ENCODE data around the gene DTNA.

Gene DTNA

GRCh38 chr18:34864836-34865497, 154.9 kb downstream of the DTNA start:
- no peaks in the 10 kb centered on the region for H3K27me3 ChIP-seq (ENCODE audit: control insufficient read depth, insufficient read depth, low read length)
- H3K9ac ChIP-seq (ENCODE audit: low read length), result no peak overlapping the region
- no peak overlapping the region for H3K27ac ChIP-seq (ENCODE audit: low read length)
- H3K4me1 ChIP-seq (ENCODE audit: control insufficient read depth, low read depth, low read length), result no peaks in the 10 kb centered on the region
- no peaks in the 10 kb centered on the region for H3K9me3 ChIP-seq (ENCODE audit: control insufficient read depth, low read depth, low read length)
- H3K36me3 ChIP-seq (ENCODE audit: control insufficient read depth, low read depth, low read length), result no peaks in the 10 kb centered on the region
- H3K4me3 ChIP-seq (ENCODE audit: low read length), result no peak overlapping the region

- H3K4me1 ChIP-seq (ENCODE audit: control insufficient read depth, low read depth, low read length), result no peaks in the 10 kb centered on the region
- H3K27me3 ChIP-seq (ENCODE audit: control insufficient read depth, insufficient read depth, low read length), result no peaks in the 10 kb centered on the region
- no peak overlapping the region for H3K9ac ChIP-seq (ENCODE audit: low read length)
- no peak overlapping the region for H3K4me3 ChIP-seq (ENCODE audit: low read length)
- H3K36me3 ChIP-seq (ENCODE audit: control insufficient read depth, low read depth, low read length), result no peaks in the 10 kb centered on the region
- H3K9me3 ChIP-seq (ENCODE audit: control insufficient read depth, low read depth, low read length), result no peaks in the 10 kb centered on the region
- H3K27ac ChIP-seq (ENCODE audit: low read length), result no peak overlapping the region
Observed at GRCh38 chr18:34866310-34866709, 156.2 kb downstream of the DTNA start.

- H3K36me3 ChIP-seq (ENCODE audit: control insufficient read depth, low read depth, low read length), result no peaks in the 10 kb centered on the region
- H3K4me3 ChIP-seq (ENCODE audit: low read length), result no peak overlapping the region
- H3K9me3 ChIP-seq (ENCODE audit: control insufficient read depth, low read depth, low read length), result no peaks in the 10 kb centered on the region
- H3K27me3 ChIP-seq (ENCODE audit: control insufficient read depth, insufficient read depth, low read length), result no peaks in the 10 kb centered on the region
- H3K4me1 ChIP-seq (ENCODE audit: control insufficient read depth, low read depth, low read length), result no peaks in the 10 kb centered on the region
- no peak overlapping the region for H3K27ac ChIP-seq (ENCODE audit: low read length)
- no peak overlapping the region for H3K9ac ChIP-seq (ENCODE audit: low read length)
Observed at GRCh38 chr18:34866739-34867138, 156.6 kb downstream of the DTNA start.

GRCh38 chr18:34867520-34867919, 157.4 kb downstream of the DTNA start:
- H3K4me3 ChIP-seq (ENCODE audit: low read length), result no peak overlapping the region
- H3K27ac ChIP-seq (ENCODE audit: low read length), result no peak overlapping the region
- no peaks in the 10 kb centered on the region for H3K4me1 ChIP-seq (ENCODE audit: control insufficient read depth, low read depth, low read length)
- no peaks in the 10 kb centered on the region for H3K27me3 ChIP-seq (ENCODE audit: control insufficient read depth, insufficient read depth, low read length)
- no peak overlapping the region for H3K9ac ChIP-seq (ENCODE audit: low read length)
- no peaks in the 10 kb centered on the region for H3K36me3 ChIP-seq (ENCODE audit: control insufficient read depth, low read depth, low read length)
- no peaks in the 10 kb centered on the region for H3K9me3 ChIP-seq (ENCODE audit: control insufficient read depth, low read depth, low read length)

GRCh38 chr18:34870555-34871310, 160.6 kb downstream of the DTNA start:
- no peaks in the 10 kb centered on the region for H3K36me3 ChIP-seq (ENCODE audit: control insufficient read depth, low read depth, low read length)
- no peaks in the 10 kb centered on the region for H3K4me1 ChIP-seq (ENCODE audit: control insufficient read depth, low read depth, low read length)

GRCh38 chr18:34871435-34871834, 161.3 kb downstream of the DTNA start:
- H3K36me3 ChIP-seq (ENCODE audit: control insufficient read depth, low read depth, low read length), result no peaks in the 10 kb centered on the region
- H3K4me1 ChIP-seq (ENCODE audit: control insufficient read depth, low read depth, low read length), result no peaks in the 10 kb centered on the region
- H3K27ac ChIP-seq (ENCODE audit: low read length), result no peak overlapping the region
- H3K27me3 ChIP-seq (ENCODE audit: control insufficient read depth, insufficient read depth, low read length), result no peaks in the 10 kb centered on the region
- H3K9ac ChIP-seq (ENCODE audit: low read length), result no peak overlapping the region
- no peak overlapping the region for H3K4me3 ChIP-seq (ENCODE audit: low read length)
- no peaks in the 10 kb centered on the region for H3K9me3 ChIP-seq (ENCODE audit: control insufficient read depth, low read depth, low read length)

More at GRCh38 chr18:34870555-34871310, 160.6 kb downstream of the DTNA start:
- Histone ChIP-seq H3K9me3 (ENCODE audit: control insufficient read depth, low read depth, low read length) (no peaks in the 10 kb centered on the region), H3K4me3 (ENCODE audit: low read length) (no peak overlapping the region), H3K27me3 (ENCODE audit: control insufficient read depth, insufficient read depth, low read length) (no peaks in the 10 kb centered on the region), H3K27ac (ENCODE audit: low read length) (no peak overlapping the region), H3K9ac (ENCODE audit: low read length) (no peak overlapping the region)

GRCh38 chr18:34872066-34872465, 162.0 kb downstream of the DTNA start:
- Histone ChIP-seq H3K9ac (ENCODE audit: low read length) (no peak overlapping the region), H3K4me1 (ENCODE audit: control insufficient read depth, low read depth, low read length) (no peaks in the 10 kb centered on the region), H3K4me3 (ENCODE audit: low read length) (no peak overlapping the region), H3K27me3 (ENCODE audit: control insufficient read depth, insufficient read depth, low read length) (no peaks in the 10 kb centered on the region), H3K9me3 (ENCODE audit: control insufficient read depth, low read depth, low read length) (no peaks in the 10 kb centered on the region), H3K36me3 (ENCODE audit: control insufficient read depth, low read depth, low read length) (no peaks in the 10 kb centered on the region), H3K27ac (ENCODE audit: low read length) (no peak overlapping the region)

- no peak overlapping the region for H3K27ac ChIP-seq (ENCODE audit: low read length)
- no peaks in the 10 kb centered on the region for H3K4me1 ChIP-seq (ENCODE audit: control insufficient read depth, low read depth, low read length)
- no peaks in the 10 kb centered on the region for H3K27me3 ChIP-seq (ENCODE audit: control insufficient read depth, insufficient read depth, low read length)
- H3K9me3 ChIP-seq (ENCODE audit: control insufficient read depth, low read depth, low read length), result no peaks in the 10 kb centered on the region
- no peaks in the 10 kb centered on the region for H3K36me3 ChIP-seq (ENCODE audit: control insufficient read depth, low read depth, low read length)
- H3K9ac ChIP-seq (ENCODE audit: low read length), result no peak overlapping the region
- H3K4me3 ChIP-seq (ENCODE audit: low read length), result no peak overlapping the region
Observed at GRCh38 chr18:34873986-34874580, 164.0 kb downstream of the DTNA start.

- Histone ChIP-seq H3K9ac (ENCODE audit: low read length) (no peak overlapping the region), H3K36me3 (ENCODE audit: control insufficient read depth, low read depth, low read length) (no peaks in the 10 kb centered on the region), H3K27ac (ENCODE audit: low read length) (no peak overlapping the region), H3K4me3 (ENCODE audit: low read length) (no peak overlapping the region), H3K27me3 (ENCODE audit: control insufficient read depth, insufficient read depth, low read length) (no peaks in the 10 kb centered on the region), H3K9me3 (ENCODE audit: control insufficient read depth, low read depth, low read length) (no peaks in the 10 kb centered on the region), H3K4me1 (ENCODE audit: control insufficient read depth, low read depth, low read length) (no peaks in the 10 kb centered on the region)
Observed at GRCh38 chr18:34875150-34875549, 165.1 kb downstream of the DTNA start.

- no peaks in the 10 kb centered on the region for H3K9me3 ChIP-seq (ENCODE audit: control insufficient read depth, low read depth, low read length)
- H3K27me3 ChIP-seq (ENCODE audit: control insufficient read depth, insufficient read depth, low read length), result no peaks in the 10 kb centered on the region
- H3K9ac ChIP-seq (ENCODE audit: low read length), result no peak overlapping the region
- no peak overlapping the region for H3K27ac ChIP-seq (ENCODE audit: low read length)
- H3K4me3 ChIP-seq (ENCODE audit: low read length), result no peak overlapping the region
- no peaks in the 10 kb centered on the region for H3K4me1 ChIP-seq (ENCODE audit: control insufficient read depth, low read depth, low read length)
- H3K36me3 ChIP-seq (ENCODE audit: control insufficient read depth, low read depth, low read length), result no peaks in the 10 kb centered on the region
Observed at GRCh38 chr18:34880403-34880802, 170.3 kb downstream of the DTNA start.

GRCh38 chr18:34880882-34881834, 171.1 kb downstream of the DTNA start:
- Histone ChIP-seq H3K4me3 (ENCODE audit: low read length) (no peak overlapping the region), H3K9me3 (ENCODE audit: control insufficient read depth, low read depth, low read length) (no peaks in the 10 kb centered on the region), H3K27ac (ENCODE audit: low read length) (no peak overlapping the region), H3K4me1 (ENCODE audit: control insufficient read depth, low read depth, low read length) (no peaks in the 10 kb centered on the region), H3K9ac (ENCODE audit: low read length) (no peak overlapping the region), H3K36me3 (ENCODE audit: control insufficient read depth, low read depth, low read length) (no peaks in the 10 kb centered on the region), H3K27me3 (ENCODE audit: control insufficient read depth, insufficient read depth, low read length) (no peaks in the 10 kb centered on the region)

Measured in iPS-18a (cell line).